ENCODE measurements around the gene IMP4. TPM values are rescaled to one million over a fixed set of nuclear protein-coding genes. Genes with fewer than 3 reads are reported as not detected.
A peak's percentile ranks its signal among the peaks of the same experiment; 100 is the strongest.

IMP4 gene
- total RNA-seq, 1 donor from 2014 or later = 33.0 TPM

DNA sequence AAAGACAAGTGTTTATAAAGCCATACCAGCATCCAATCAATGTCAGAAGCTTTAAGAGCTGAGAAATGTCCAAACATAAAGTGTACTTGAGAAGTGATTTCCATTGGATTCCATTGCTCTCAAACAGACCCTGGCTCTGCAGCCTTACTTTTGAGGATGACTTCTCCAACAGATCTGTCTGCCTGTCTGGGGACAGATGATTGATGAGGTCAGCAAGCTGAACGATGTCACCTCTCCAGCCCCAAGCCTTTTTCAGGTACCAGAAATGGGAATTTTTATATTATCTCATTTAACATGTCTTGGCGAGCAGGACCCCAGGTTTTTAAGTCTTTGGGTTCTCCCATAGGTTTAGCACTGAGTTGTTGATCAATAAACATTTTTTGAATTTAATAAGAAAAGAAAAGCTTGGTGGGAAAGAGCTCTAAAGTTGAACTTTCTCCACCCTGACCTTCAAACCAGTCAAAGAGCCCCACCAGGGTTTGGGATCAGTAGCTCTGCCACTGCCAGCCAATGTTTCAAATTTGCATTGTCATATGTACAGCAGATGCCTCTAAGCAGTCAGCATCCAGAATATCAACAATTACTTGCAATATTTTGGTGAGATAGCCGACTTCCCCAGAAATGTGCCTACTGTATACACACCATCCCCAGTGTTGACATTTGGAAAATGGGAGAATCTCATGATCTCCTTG, 35.7 kb downstream of the IMP4 start:
- no peak for DNase-seq

DNA sequence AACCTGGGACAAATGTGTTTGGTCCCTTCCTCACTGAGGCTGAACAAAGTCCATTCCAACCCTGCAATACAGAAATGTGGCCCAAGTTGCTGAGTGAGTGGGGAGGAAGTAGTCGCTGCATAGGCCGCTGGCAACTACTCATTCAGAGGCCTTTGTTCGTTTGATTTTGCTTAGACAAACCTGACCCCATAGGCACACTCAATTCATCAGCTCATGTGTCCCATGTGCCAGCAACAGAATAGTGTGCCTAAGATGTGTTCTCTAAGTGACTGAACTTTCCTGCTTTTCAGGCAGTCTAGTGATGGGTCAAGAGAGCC, 36.2 kb downstream of the IMP4 start:
- DNase-seq = no peak

DNA sequence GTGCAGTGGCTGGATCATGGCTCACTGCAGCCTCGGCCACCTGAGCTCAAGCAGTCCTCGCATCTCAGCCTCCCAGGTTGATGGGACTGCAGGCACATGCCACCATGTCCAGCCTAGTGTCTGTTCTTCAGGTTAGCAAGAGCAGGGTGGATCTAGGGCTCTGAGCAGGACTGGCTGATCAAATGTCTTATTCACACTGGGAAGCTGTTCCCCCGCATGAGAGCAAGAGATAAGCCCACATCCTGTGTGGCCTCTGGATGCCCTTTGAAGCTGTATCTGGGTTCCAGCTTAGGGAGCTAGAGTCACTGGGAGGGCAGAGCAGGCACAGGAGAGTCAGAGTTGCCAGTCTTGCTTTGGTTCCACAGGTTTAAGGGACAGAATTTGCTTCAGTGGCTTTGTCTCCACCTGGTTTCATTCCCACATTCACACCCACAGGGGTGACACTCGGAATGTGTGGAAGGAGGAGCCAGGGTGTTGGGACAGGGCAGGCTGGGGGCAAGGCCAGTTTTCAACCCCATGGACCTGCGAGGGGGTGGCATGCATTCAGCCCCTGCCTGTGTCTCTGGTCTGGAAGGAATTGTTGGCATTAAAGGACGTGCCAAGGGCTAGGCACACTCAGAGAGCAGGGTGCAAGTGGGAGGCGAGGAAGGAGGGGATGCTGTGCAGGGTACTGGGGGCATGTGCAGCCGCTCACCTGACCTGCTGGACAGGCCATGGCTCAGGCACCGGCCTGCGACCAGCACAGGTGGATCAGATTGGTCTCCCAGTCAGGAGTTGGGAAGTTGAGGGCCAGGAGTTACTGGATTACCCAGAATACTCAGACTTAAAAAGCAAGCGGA, 37.6 kb downstream of the IMP4 start:
- DNase-seq = no peak

- no peak for DNase-seq
Measured at GRCh38 chr2:130381145-130381544, 38.4 kb downstream of the IMP4 start.

- no peak for DNase-seq
Measured at GRCh38 chr2:130381619-130382018, 38.9 kb downstream of the IMP4 start.

GRCh38 chr2:130382313-130382917, 39.7 kb downstream of the IMP4 start:
- DNase-seq = no peak

DNA sequence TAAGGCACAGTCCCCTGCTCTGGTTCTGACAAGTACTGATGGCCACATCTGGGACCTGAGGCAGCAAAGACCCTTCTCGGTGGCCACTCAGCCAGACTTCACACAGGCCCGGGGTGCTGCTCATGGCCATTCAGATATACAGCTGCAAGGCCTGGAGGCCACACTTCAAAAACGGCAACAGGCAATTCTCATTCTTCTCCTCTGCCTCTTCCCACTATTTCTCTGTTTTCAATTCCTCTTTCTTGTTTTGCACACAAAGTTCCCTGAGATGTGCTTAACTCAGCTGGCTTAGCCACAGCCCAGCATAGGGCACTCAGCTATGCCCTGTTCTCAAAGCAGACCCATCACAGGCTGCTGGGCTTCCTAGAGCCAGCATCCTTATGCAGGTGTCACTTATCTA, 43.0 kb downstream of the IMP4 start:
- DNase-seq = no peak

GRCh38 chr2:130387071-130387400, 44.3 kb downstream of the IMP4 start:
- DNase-seq = no peak

GRCh38 chr2:130387804-130388203, 45.1 kb downstream of the IMP4 start:
- DNase-seq = no peak

DNA sequence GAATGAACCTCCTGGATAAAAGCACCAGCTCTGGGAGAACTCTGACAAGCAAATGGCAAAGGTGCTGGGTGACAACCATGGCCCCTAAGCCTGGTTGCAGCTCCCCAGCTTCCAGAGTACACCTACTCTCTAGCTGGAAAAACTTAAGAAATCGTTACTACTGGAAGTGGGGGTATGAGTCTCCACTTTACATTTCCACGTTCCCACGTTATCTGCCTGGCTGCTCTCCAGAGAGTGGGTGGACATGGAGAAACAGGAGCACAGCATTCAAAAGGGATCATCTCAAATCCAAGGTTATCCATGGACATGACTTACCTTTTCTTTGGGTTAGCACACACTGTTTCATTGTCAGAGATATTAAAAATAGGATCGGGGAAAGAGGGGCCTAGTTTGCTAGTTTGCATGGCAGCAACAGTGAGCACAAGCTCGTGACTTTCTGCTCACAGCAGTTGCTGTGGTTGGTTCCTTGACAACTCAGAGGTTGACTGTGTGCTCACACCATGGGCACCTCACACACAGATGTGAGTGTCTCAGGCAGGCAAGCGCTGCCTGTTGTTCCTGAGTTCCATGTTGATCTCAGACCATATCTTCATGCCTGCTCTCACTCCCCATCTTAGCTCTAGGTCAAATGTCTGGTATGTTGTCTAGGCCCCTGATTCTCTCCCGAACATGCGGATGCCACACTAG, 45.7 kb downstream of the IMP4 start:
- DNase-seq = no peak

DNA sequence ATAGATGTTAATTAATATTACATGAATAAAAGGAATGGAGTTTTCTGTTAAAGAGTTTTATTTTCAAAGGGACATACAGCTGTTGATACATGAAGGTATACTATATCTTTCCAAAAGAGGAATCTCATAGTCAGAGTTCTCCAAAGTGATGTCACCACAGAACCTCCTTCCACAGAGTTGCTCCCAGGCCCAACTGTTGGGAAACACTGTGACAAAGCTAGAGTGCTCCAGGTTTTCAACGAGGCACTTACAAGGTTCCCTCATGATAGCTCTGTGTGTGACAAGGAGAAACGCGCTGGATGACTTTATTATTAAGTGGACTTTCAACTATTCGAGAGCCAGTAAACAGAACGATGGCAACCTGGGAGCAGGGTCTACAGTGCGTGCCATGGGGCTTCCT, 46.7 kb downstream of the IMP4 start:
- no peak for DNase-seq

GRCh38 chr2:130389783-130390182, 47.1 kb downstream of the IMP4 start:
- no peak for DNase-seq

GRCh38 chr2:130390460-130391057, 47.9 kb downstream of the IMP4 start:
- no peak for DNase-seq

- peak; percentile 70 for DNase-seq
Measured at GRCh38 chr2:130391058-130391871, 48.6 kb downstream of the IMP4 start.

GRCh38 chr2:130391872-130392670, 49.4 kb downstream of the IMP4 start:
- peak; percentile 51 for DNase-seq

GRCh38 chr2:130393318-130393910, 50.7 kb downstream of the IMP4 start:
- no peak for DNase-seq

Measured in skin of body (tissue), 2 donors.